WERI-Rb-1 (cell line): ENCODE measurements around the gene GSTM1.
A peak's percentile ranks its signal among the peaks of the same experiment; 100 is the strongest.

ENCODE experiments used
- DNase-seq: peaks from one replicate; pipeline ENCODE4 v3.0.0-alpha.2; 2020
- H3K27ac ChIP-seq: fragments of 250-450 bp; sonication (Bioruptor Pico); 2 replicates; pipeline ENCODE4 v1.5.1; 2020; ENCODE audit warnings: mild to moderate bottlenecking, moderate library complexity
- H3K27me3 ChIP-seq: fragments of 250-450 bp; sonication (Bioruptor Pico); 2 replicates; pipeline ENCODE4 v1.5.1; 2021; ENCODE audit warnings: mild to moderate bottlenecking, low read depth, moderate library complexity; ENCODE audit not compliant: insufficient read depth, severe bottlenecking
- H3K36me3 ChIP-seq: fragments of 250-450 bp; sonication (Bioruptor Pico); 2 replicates; pipeline ENCODE4 v1.5.1; 2020; ENCODE audit warnings: mild to moderate bottlenecking, moderate library complexity
- H3K4me3 ChIP-seq: 2 replicates; pipeline ENCODE4 v1.5.1; 2011; ENCODE audit warnings: low read depth, mild to moderate bottlenecking, control low read depth, low read length
- H3K9me3 ChIP-seq: fragments of 250-450 bp; sonication (Bioruptor Pico); 2 replicates; pipeline ENCODE4 v1.5.1; 2021; ENCODE audit warnings: mild to moderate bottlenecking, moderate library complexity; ENCODE audit not compliant: severe bottlenecking
- CTCF ChIP-seq: IDR thresholded peaks from 2 replicates; pipeline ENCODE4 v1.5.1; 2011; ENCODE audit warnings: low read depth, mild to moderate bottlenecking, control low read depth, inconsistent platforms, low read length

Gene GSTM1

GRCh38 chr1:109687641-109688499 lies at the start of gene GSTM1:
TSS of gene GSTM1 (plus strand) at chr1:109687817. CDS start at chr1:109687874, 57 bp downstream.
- H3K27ac ChIP-seq = peak within 1 kb of the TSS; percentile 89

GRCh38 chr1:109639063-109639840 lies 48.4 kb upstream of the GSTM1 start:
- no peak for TF ChIP-seq CTCF
- peak overlapping the region; percentile 83 for H3K27ac ChIP-seq
- H3K27me3 ChIP-seq = no peaks in the 10 kb centered on the region
- DNase-seq = peak; percentile 92
- no peaks in the 10 kb centered on the region for H3K9me3 ChIP-seq
- H3K4me3 ChIP-seq = peak overlapping the region; percentile 22
- no peaks in the 10 kb centered on the region for H3K36me3 ChIP-seq

More at GRCh38 chr1:109687641-109688499, at the start of gene GSTM1:
- Histone ChIP-seq H3K27me3 (no peaks in the 10 kb centered on the region), H3K9me3 (peaks cover 5% of the 10 kb centered on the region), H3K36me3 (no peaks in the 10 kb centered on the region), H3K4me3 (peak within 1 kb of the TSS; percentile 58)
- TF ChIP-seq CTCF = peak; percentile 51
- DNase-seq = peak; percentile 83

GRCh38 chr1:109639841-109640184 lies 47.8 kb upstream of the GSTM1 start:
- no peaks in the 10 kb centered on the region for H3K36me3 ChIP-seq
- DNase-seq = no peak
- peak overlapping the region; percentile 83 for H3K27ac ChIP-seq
- no peak for TF ChIP-seq CTCF
- H3K9me3 ChIP-seq = no peaks in the 10 kb centered on the region
- no peaks in the 10 kb centered on the region for H3K27me3 ChIP-seq
- no peak overlapping the region for H3K4me3 ChIP-seq

- Histone ChIP-seq H3K4me3 (no peak overlapping the region), H3K27ac (peak overlapping the region; percentile 83), H3K9me3 (no peaks in the 10 kb centered on the region), H3K27me3 (no peaks in the 10 kb centered on the region), H3K36me3 (no peaks in the 10 kb centered on the region)
- DNase-seq = peak; percentile 93
- TF ChIP-seq CTCF = peak; percentile 97
Observed at GRCh38 chr1:109640285-109640865, 47.2 kb upstream of the GSTM1 start.

- Histone ChIP-seq H3K4me3 (no peak overlapping the region), H3K27me3 (no peaks in the 10 kb centered on the region), H3K36me3 (no peaks in the 10 kb centered on the region), H3K9me3 (no peaks in the 10 kb centered on the region), H3K27ac (no peak overlapping the region)
- DNase-seq = no peak
- TF ChIP-seq CTCF = no peak
Observed at GRCh38 chr1:109641078-109641740, 46.4 kb upstream of the GSTM1 start.
